Liver (tissue), 9 donors: Measurements from ENCODE around the gene EPB41L3. TPM values are rescaled to one million over a fixed set of nuclear protein-coding genes. Genes with fewer than 3 reads are reported as not detected.

Source experiments
- DNase-seq: peaks from one replicate; pipeline ENCODE4 v3.0.0-alpha.2; 2017; ENCODE audit warnings: low spot score
- H3K27ac ChIP-seq, 2 donors: one replicate each; pipeline ENCODE4 v1.7.0; 2013; ENCODE audit warnings: inconsistent platforms in 2 of 2, low read length in 2 of 2, control low read depth in 1 of 2, low read depth in 1 of 2, mild to moderate bottlenecking in 1 of 2
- H3K27me3 ChIP-seq, 4 donors: one replicate each; pipeline versions ENCODE4 v1.6.1 to v1.7.0; 2013; ENCODE audit warnings: low read length in 3 of 4, inconsistent platforms in 1 of 4, mild to moderate bottlenecking in 1 of 4, moderate library complexity in 1 of 4; ENCODE audit not compliant: control insufficient read depth in 4 of 4, insufficient read depth in 4 of 4
- H3K36me3 ChIP-seq, 4 donors: one replicate each; pipeline versions ENCODE4 v1.6.1 to v1.7.0; 2013; ENCODE audit warnings: low read length in 3 of 4, mild to moderate bottlenecking in 3 of 4, low read depth in 1 of 4, moderate library complexity in 1 of 4; ENCODE audit not compliant: control insufficient read depth in 4 of 4, insufficient read depth in 3 of 4
- H3K4me1 ChIP-seq, 4 donors: one replicate each; pipeline versions ENCODE4 v1.6.1 to v1.7.0; 2013; ENCODE audit warnings: low read length in 3 of 4, mild to moderate bottlenecking in 3 of 4, moderate library complexity in 1 of 4; ENCODE audit not compliant: control insufficient read depth in 4 of 4, insufficient read depth in 4 of 4
- H3K4me3 ChIP-seq, 3 donors: one replicate each; pipeline versions ENCODE4 v1.6.1 to v1.7.0; 2013; ENCODE audit warnings: low read length in 3 of 3, control low read depth in 1 of 3, low read depth in 1 of 3, mild to moderate bottlenecking in 1 of 3
- H3K9ac ChIP-seq, 2 donors: one replicate each; pipeline ENCODE4 v1.7.0; 2013; ENCODE audit warnings: low read length in 2 of 2, mild to moderate bottlenecking in 2 of 2, moderate library complexity in 2 of 2, control low read depth in 1 of 2, low read depth in 1 of 2
- H3K9me3 ChIP-seq, 4 donors: one replicate each; pipeline versions ENCODE4 v1.6.1 to v1.7.0; 2013; ENCODE audit warnings: low read length in 3 of 4; ENCODE audit not compliant: control insufficient read depth in 4 of 4
- CTCF ChIP-seq: fragments of 150-350 bp; IDR thresholded peaks from 2 replicates; pipeline ENCODE4 v1.5.1; 2017; ENCODE audit warnings: improper control_type of control experiment, low read depth, low read length; ENCODE audit not compliant: missing input control
- EGR1 ChIP-seq, 2 donors: IDR thresholded peaks; 2 replicates each; pipeline ENCODE4 v1.6.1; 2016 to 2018; ENCODE audit warnings: antibody characterized with exemption in 2 of 2, low read depth in 2 of 2
- FOXA1 ChIP-seq: IDR thresholded peaks from 2 replicates; pipeline ENCODE4 v1.6.1; 2016; ENCODE audit warnings: antibody characterized with exemption
- FOXA2 ChIP-seq: IDR thresholded peaks from 2 replicates; pipeline ENCODE4 v1.6.1; 2016; ENCODE audit warnings: antibody characterized with exemption
- GABPA ChIP-seq, 2 donors: IDR thresholded peaks in 1 of 2; conservative IDR thresholded peaks in 1 of 2; 2 replicates each; pipeline ENCODE4 v1.6.1; 2016; ENCODE audit warnings: antibody characterized with exemption in 2 of 2, mild to moderate bottlenecking in 1 of 2, moderate library complexity in 1 of 2
- HNF4A ChIP-seq, 2 donors: conservative IDR thresholded peaks; 2 replicates each; pipeline ENCODE4 v1.6.1; 2016; ENCODE audit warnings: antibody characterized with exemption in 2 of 2, mild to moderate bottlenecking in 2 of 2
- HNF4G ChIP-seq: IDR thresholded peaks from 2 replicates; pipeline ENCODE4 v1.6.1; 2016; ENCODE audit warnings: antibody characterized with exemption
- JUND ChIP-seq, 2 donors: IDR thresholded peaks; 2 replicates each; pipeline ENCODE4 v1.6.1; 2016; ENCODE audit warnings: antibody characterized with exemption in 2 of 2
- MAX ChIP-seq: IDR thresholded peaks from 2 replicates; pipeline ENCODE4 v1.6.1; 2016; ENCODE audit warnings: antibody characterized with exemption
- NR2F2 ChIP-seq: IDR thresholded peaks from 2 replicates; pipeline ENCODE4 v1.6.1; 2016; ENCODE audit warnings: antibody characterized with exemption
- RAD21 ChIP-seq, 2 donors: IDR thresholded peaks; 2 replicates each; pipeline ENCODE4 v1.6.1; 2016; ENCODE audit warnings: antibody characterized with exemption in 2 of 2, mild to moderate bottlenecking in 2 of 2
- REST ChIP-seq: IDR thresholded peaks from 2 replicates; pipeline ENCODE4 v1.6.1; 2016; ENCODE audit warnings: antibody characterized with exemption, mild to moderate bottlenecking
- RXRA ChIP-seq, 2 donors: IDR thresholded peaks; 2 replicates each; pipeline ENCODE4 v1.6.1; 2017 to 2018; ENCODE audit warnings: antibody characterized with exemption in 2 of 2, mild to moderate bottlenecking in 1 of 2
- SP1 ChIP-seq: IDR thresholded peaks from 2 replicates; pipeline ENCODE4 v1.6.1; 2018; ENCODE audit warnings: antibody characterized with exemption, mild to moderate bottlenecking
- TAF1 ChIP-seq: conservative IDR thresholded peaks from 2 replicates; pipeline ENCODE4 v1.6.1; 2016; ENCODE audit warnings: antibody characterized with exemption, mild to moderate bottlenecking
- YY1 ChIP-seq: IDR thresholded peaks from 2 replicates; pipeline ENCODE4 v1.6.1; 2016; ENCODE audit warnings: antibody characterized with exemption, mild to moderate bottlenecking
- ZBTB33 ChIP-seq: IDR thresholded peaks from 2 replicates; pipeline ENCODE4 v1.6.1; 2016; ENCODE audit warnings: antibody characterized with exemption
- WGBS: extraction: QIAGEN DNeasy Blood & Tissue Kit; methylation state at CpG from one replicate; pipeline ENCODE4 v1.1.7; 2013; 5-methylcytosine and 5-hydroxymethylcytosine counted together
- polyA plus RNA-seq, 2 donors: library from polyadenylated mRNA; stranded (reverse) in 1 of 2; unstranded in 1 of 2; fragments of 200-250 nt in 1 of 2; fragments of >200 nt in 1 of 2; fragmentation: Nextera tagmentation in 1 of 2; extraction: Ambion mirVana in 1 of 2; gene quantifications; one replicate each; pipeline versions ENCODE4 v1.2.1 to v1.2.3, GENCODE V29; 2013 to 2015
- total RNA-seq, 2 donors: library from RNA; depleted of rRNA; stranded (reverse); fragments of >200 nt; gene quantifications; one replicate each; pipeline ENCODE4 v1.2.3, GENCODE V29; 2014
- TF ChIP-seq, protein P1 (sequence below): IDR thresholded peaks from 2 replicates; pipeline ENCODE4 v1.6.1; 2016; ENCODE audit warnings: antibody characterized with exemption
- donor health status: healthy.
- donor health status: healthy.
- donor health status: healthy.
- donor health status: healthy.
- donor health status: healthy.

The EPB41L3 gene
- total and polyA plus RNA-seq, 4 donors = 1.4 to 14.5 (median 5.1) TPM

DNA sequence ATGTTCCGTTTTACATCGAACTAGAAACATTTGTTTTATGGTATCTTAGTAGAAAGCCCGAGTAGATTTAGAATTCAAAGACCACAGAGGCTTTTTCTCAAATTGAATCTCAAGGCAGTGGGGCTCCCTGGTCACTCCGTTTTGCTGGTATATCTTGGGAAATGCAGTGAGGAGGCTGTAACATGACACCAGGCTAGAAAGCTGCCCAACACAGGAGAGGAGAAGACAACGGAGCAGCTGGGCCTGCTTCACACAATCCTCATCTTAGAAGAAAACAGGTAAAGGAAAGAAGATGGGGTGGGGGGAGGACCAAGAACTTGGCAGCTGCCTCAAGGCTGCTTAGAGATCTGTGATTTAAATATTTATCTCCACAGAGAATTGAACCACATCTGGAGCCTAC is 38.3 kb upstream of the EPB41L3 start:
- TF ChIP-seq RAD21 (IDR thresholded peaks at IDR 0.05) = no peak
- no peak for TF ChIP-seq YY1
- no peak for TF ChIP-seq HNF4A (conservative IDR thresholded peaks at IDR 0.05)
- TF ChIP-seq MAX = no peak
- TF ChIP-seq GABPA (IDR thresholded peaks at IDR 0.05 in 1 of 2, conservative IDR thresholded peaks at IDR 0.05 in 1 of 2) = no peak
- no peak for TF ChIP-seq NR2F2
- no peak for TF ChIP-seq FOXA1
- no peak for TF ChIP-seq EGR1 (IDR thresholded peaks at IDR 0.05; ENCODE audit: low read depth in 2 of 2)
- no peak for TF ChIP-seq SP1
- no peak for TF ChIP-seq REST
- no peak for TF ChIP-seq RXRA (IDR thresholded peaks at IDR 0.05)
- no peak for TF ChIP-seq CTCF
- no peak for TF ChIP-seq TAF1
- no peak for TF ChIP-seq ZBTB33
- no peak for TF ChIP-seq HNF4G
- TF ChIP-seq JUND (IDR thresholded peaks at IDR 0.05) = no peak
- TF ChIP-seq FOXA2 = no peak
- TF ChIP-seq, protein P1, sequence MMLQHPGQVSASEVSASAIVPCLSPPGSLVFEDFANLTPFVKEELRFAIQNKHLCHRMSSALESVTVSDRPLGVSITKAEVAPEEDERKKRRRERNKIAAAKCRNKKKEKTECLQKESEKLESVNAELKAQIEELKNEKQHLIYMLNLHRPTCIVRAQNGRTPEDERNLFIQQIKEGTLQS = no peak
- H3K9ac ChIP-seq = no peak overlapping the region
- DNase-seq = no peak
- H3K36me3 ChIP-seq = no peaks in the 10 kb centered on the region
- H3K27me3 ChIP-seq = no peaks in the 10 kb centered on the region
- H3K4me1 ChIP-seq = no peaks in the 10 kb centered on the region
- H3K9me3 ChIP-seq = no peaks in the 10 kb centered on the region
- no peak overlapping the region for H3K27ac ChIP-seq
- WGBS = 57% methylated on average over 5 of the region's 5 CpGs
- H3K4me3 ChIP-seq = no peak overlapping the region

DNA sequence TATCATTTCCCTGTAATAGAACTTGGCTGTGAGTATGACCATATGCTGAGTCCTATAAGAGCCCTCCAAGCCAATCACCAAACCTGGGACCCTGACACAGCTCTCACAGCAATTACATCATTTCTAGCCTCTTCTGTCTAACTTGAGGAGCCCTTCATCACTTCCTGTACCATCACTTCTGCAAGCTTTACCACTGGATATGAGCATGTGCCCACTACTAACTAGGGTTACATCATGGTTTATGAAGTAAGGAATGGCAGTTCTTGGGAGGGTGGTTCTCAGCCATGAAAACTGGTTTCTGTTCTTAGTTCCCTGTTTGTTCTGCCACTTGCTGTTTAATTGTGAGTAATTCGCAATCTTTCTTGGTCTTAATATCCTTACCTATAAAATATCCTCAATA is 31.0 kb upstream of the EPB41L3 start:
- no peak overlapping the region for H3K27ac ChIP-seq
- TF ChIP-seq RAD21 (IDR thresholded peaks at IDR 0.05) (no peak), HNF4G (no peak), NR2F2 (no peak), JUND (IDR thresholded peaks at IDR 0.05) (no peak), SP1 (no peak), FOXA1 (no peak), HNF4A (conservative IDR thresholded peaks at IDR 0.05) (no peak), FOXA2 (no peak), MAX (no peak), ZBTB33 (no peak)
- H3K9ac ChIP-seq = no peak overlapping the region

More for the DNA sequence above, 31.0 kb upstream of the EPB41L3 start:
- Histone ChIP-seq H3K9me3 (no peaks in the 10 kb centered on the region), H3K27me3 (no peaks in the 10 kb centered on the region), H3K4me1 (no peaks in the 10 kb centered on the region), H3K4me3 (no peak overlapping the region), H3K36me3 (no peaks in the 10 kb centered on the region)
- DNase-seq = no peak
- 93% methylated on average over 1 of the region's 1 CpG for WGBS
